Measurements from ENCODE around the gene SDS. TPM values are rescaled to one million over a fixed set of nuclear protein-coding genes. Genes with fewer than 3 reads are reported as not detected.

The SDS gene, protein sequence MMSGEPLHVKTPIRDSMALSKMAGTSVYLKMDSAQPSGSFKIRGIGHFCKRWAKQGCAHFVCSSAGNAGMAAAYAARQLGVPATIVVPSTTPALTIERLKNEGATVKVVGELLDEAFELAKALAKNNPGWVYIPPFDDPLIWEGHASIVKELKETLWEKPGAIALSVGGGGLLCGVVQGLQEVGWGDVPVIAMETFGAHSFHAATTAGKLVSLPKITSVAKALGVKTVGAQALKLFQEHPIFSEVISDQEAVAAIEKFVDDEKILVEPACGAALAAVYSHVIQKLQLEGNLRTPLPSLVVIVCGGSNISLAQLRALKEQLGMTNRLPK
- not detected for total RNA-seq
- long read RNA-seq, partial matches to known transcripts: 0 of 1 reads
- long read RNA-seq, other reads (novel, unspliced or antisense): 0 of 1 reads

- Histone ChIP-seq H3K27me3 (ENCODE audit: low read depth) (peaks cover 35% of the 10 kb centered on the region), H3K36me3 (no peaks in the 10 kb centered on the region), H3K27ac (replicated peaks) (no peak within 1 kb of the TSS), H3K9me3 (replicated peaks) (no peaks in the 10 kb centered on the region), H3K4me1 (peaks cover 6% of the 10 kb centered on the region), H3K4me3 (peak within 1 kb of the TSS; percentile 24)
- TF ChIP-seq CTCF (IDR thresholded peaks at IDR 0.05; ENCODE audit: borderline replicate concordance): no peak
- intact Hi-C loops (cut with micrococcal nuclease): no loop called here
- peak; percentile 46 for DNase-seq
Observed at GRCh38 chr12:113403435-113404415, at the start of gene SDS. SDS (minus strand) TSS chr12:113403887; CDS start chr12:113399708, 4,179 bp downstream.

- Histone ChIP-seq H3K4me3 (no peak overlapping the region), H3K36me3 (no peaks in the 10 kb centered on the region), H3K27ac (replicated peaks) (no peak overlapping the region), H3K9me3 (replicated peaks) (no peaks in the 10 kb centered on the region), H3K4me1 (no peaks in the 10 kb centered on the region), H3K27me3 (ENCODE audit: low read depth) (peaks cover 78% of the 10 kb centered on the region)
- no peak for DNase-seq
- intact Hi-C loops (cut with micrococcal nuclease): no loop called here
- TF ChIP-seq CTCF (IDR thresholded peaks at IDR 0.05; ENCODE audit: borderline replicate concordance): no peak
Observed at GRCh38 chr12:113453330-113453729, 49.6 kb upstream of the SDS start.

GRCh38 chr12:113452458-113452857 is 48.8 kb upstream of the SDS start:
- Histone ChIP-seq H3K36me3 (no peaks in the 10 kb centered on the region), H3K27ac (replicated peaks) (no peak overlapping the region), H3K4me1 (no peaks in the 10 kb centered on the region), H3K9me3 (replicated peaks) (no peaks in the 10 kb centered on the region), H3K27me3 (ENCODE audit: low read depth) (peaks cover 78% of the 10 kb centered on the region), H3K4me3 (no peak overlapping the region)
- DNase-seq: no peak
- TF ChIP-seq CTCF (IDR thresholded peaks at IDR 0.05; ENCODE audit: borderline replicate concordance): no peak
- intact Hi-C loops (cut with micrococcal nuclease): no loop called here

DNA sequence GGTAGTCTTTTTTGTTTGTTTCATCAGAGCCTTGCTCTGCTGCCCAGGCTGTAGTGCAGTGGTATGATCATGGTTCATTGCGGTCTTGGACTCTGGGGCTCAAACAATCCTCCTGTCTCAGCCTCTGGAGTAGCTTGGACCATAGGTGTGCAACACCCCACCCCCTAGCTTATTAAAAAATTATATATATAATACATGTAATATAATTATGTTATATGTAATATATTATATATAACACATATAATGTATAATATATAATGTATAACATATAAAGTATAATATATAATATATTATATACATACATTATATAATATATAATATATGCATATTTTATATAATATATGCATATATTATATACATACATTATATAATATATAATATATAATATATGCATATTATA is 46.2 kb upstream of the SDS start:
- intact Hi-C loops (cut with micrococcal nuclease): no loop called here
- Histone ChIP-seq H3K9me3 (replicated peaks) (no peaks in the 10 kb centered on the region), H3K36me3 (no peaks in the 10 kb centered on the region), H3K27ac (replicated peaks) (no peak overlapping the region), H3K4me3 (no peak overlapping the region), H3K27me3 (ENCODE audit: low read depth) (peaks cover 78% of the 10 kb centered on the region), H3K4me1 (no peaks in the 10 kb centered on the region)
- no peak for TF ChIP-seq CTCF (IDR thresholded peaks at IDR 0.05; ENCODE audit: borderline replicate concordance)
- DNase-seq: no peak

- Histone ChIP-seq H3K4me3 (no peak overlapping the region), H3K27me3 (ENCODE audit: low read depth) (peaks cover 78% of the 10 kb centered on the region), H3K36me3 (no peaks in the 10 kb centered on the region), H3K27ac (replicated peaks) (no peak overlapping the region), H3K9me3 (replicated peaks) (no peaks in the 10 kb centered on the region), H3K4me1 (no peaks in the 10 kb centered on the region)
- no peak for TF ChIP-seq CTCF (IDR thresholded peaks at IDR 0.05; ENCODE audit: borderline replicate concordance)
- intact Hi-C loops (cut with micrococcal nuclease): no loop called here
- DNase-seq: no peak
Observed at GRCh38 chr12:113449299-113449698, 45.6 kb upstream of the SDS start.

Data from left ventricle myocardium inferior (tissue), 1 donor.